Activated naive CD8-positive, alpha-beta T cell (primary cell): ENCODE measurements around the gene SUMF2.
A peak's percentile ranks its signal among the peaks of the same experiment; 100 is the strongest.
"Not testable (repeated sequence)": the region's sequence is repeated elsewhere in the genome, so short reads cannot be mapped to it uniquely, and the experiment has no call there.

Experiments
- H3K27ac Mint-ChIP-seq: one replicate; pipeline ENCODE4 v1.8.0; 2021; ENCODE audit warnings: mixed read lengths
- H3K27me3 Mint-ChIP-seq: one replicate; pipeline ENCODE4 v1.8.0; 2021; ENCODE audit warnings: mixed read lengths
- H3K36me3 Mint-ChIP-seq: one replicate; pipeline ENCODE4 v1.8.0; 2021; ENCODE audit warnings: mixed read lengths
- H3K4me1 Mint-ChIP-seq: one replicate; pipeline ENCODE4 v1.8.0; 2021; ENCODE audit warnings: low read depth, mixed read lengths
- H3K4me3 Mint-ChIP-seq: one replicate; pipeline ENCODE4 v1.8.0; 2021; ENCODE audit warnings: mild to moderate bottlenecking, mixed read lengths
- H3K9me3 Mint-ChIP-seq: one replicate; pipeline ENCODE4 v1.8.0; 2021; ENCODE audit warnings: low read depth, mixed read lengths

SUMF2 gene

DNA sequence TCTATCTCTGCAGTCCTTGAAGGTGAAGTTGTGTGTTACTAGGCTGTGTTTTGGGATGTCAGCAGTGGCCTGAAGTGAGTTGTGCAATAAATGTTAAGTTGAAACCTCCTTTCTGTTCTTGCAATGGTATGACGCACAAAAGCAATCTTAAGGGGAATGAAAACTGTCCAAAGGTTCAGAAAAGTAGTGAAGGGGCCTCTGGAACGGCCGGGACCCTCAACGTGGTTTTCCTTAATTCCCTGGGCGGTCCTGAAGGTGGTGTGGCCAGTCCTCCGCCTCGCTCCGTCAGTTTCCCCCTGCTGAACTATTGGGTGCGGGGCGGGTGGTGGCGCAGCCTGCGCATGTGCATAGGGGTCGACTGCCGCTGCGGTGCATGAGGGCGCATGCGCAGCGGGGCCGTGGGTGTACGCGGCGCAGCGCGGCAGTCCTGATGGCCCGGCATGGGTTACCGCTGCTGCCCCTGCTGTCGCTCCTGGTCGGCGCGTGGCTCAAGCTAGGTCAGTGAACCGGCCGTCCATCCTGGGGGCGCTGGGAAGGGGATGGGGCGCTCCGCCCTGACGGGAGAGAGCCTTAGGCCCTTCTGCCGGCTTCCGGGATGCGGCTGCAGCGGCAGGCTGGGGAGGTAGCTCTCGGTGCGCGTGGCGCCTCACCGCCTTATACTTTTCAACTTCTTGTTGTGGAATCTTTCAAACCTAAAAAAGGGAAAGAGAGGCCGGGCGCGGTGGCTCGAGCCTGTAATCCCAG, at the start of gene SUMF2:
SUMF2 (plus strand) TSS at position 405 of the 744 bp plus-strand sequence; CDS start at position 431, 26 bp downstream.
- Mint-ChIP-seq H3K36me3 (peaks cover 18% of the 10 kb centered on the region), H3K4me1 (peaks cover 39% of the 10 kb centered on the region), H3K4me3 (peak within 1 kb of the TSS; percentile 94)

GRCh38 chr7:56017015-56017414, 47.1 kb upstream of the SUMF2 start:
- not testable (repeated sequence) for H3K4me1 Mint-ChIP-seq, H3K4me3 Mint-ChIP-seq, H3K9me3 Mint-ChIP-seq, H3K27ac Mint-ChIP-seq, H3K27me3 Mint-ChIP-seq, H3K36me3 Mint-ChIP-seq

More for the DNA sequence above, at the start of gene SUMF2:
- H3K9me3 Mint-ChIP-seq, result no peaks in the 10 kb centered on the region
- peak within 1 kb of the TSS; percentile 84 for H3K27ac Mint-ChIP-seq
- no peaks in the 10 kb centered on the region for H3K27me3 Mint-ChIP-seq

GRCh38 chr7:56019501-56019900, 44.6 kb upstream of the SUMF2 start:
- H3K27me3 Mint-ChIP-seq, result no peaks in the 10 kb centered on the region
- H3K27ac Mint-ChIP-seq, result no peak overlapping the region
- no peaks in the 10 kb centered on the region for H3K4me1 Mint-ChIP-seq
- peaks cover 2% of the 10 kb centered on the region for H3K36me3 Mint-ChIP-seq
- no peaks in the 10 kb centered on the region for H3K9me3 Mint-ChIP-seq
- no peak overlapping the region for H3K4me3 Mint-ChIP-seq

GRCh38 chr7:56023500-56023899, 40.6 kb upstream of the SUMF2 start:
- no peaks in the 10 kb centered on the region for H3K9me3 Mint-ChIP-seq
- peaks cover 4% of the 10 kb centered on the region for H3K36me3 Mint-ChIP-seq
- H3K4me3 Mint-ChIP-seq, result no peak overlapping the region

GRCh38 chr7:56026538-56026937, 37.5 kb upstream of the SUMF2 start:
- Mint-ChIP-seq H3K27ac (no peak overlapping the region), H3K36me3 (peaks cover 7% of the 10 kb centered on the region), H3K9me3 (no peaks in the 10 kb centered on the region), H3K27me3 (no peaks in the 10 kb centered on the region), H3K4me1 (no peaks in the 10 kb centered on the region), H3K4me3 (no peak overlapping the region)

More at GRCh38 chr7:56023500-56023899, 40.6 kb upstream of the SUMF2 start:
- no peaks in the 10 kb centered on the region for H3K4me1 Mint-ChIP-seq
- no peaks in the 10 kb centered on the region for H3K27me3 Mint-ChIP-seq
- H3K27ac Mint-ChIP-seq, result no peak overlapping the region

DNA sequence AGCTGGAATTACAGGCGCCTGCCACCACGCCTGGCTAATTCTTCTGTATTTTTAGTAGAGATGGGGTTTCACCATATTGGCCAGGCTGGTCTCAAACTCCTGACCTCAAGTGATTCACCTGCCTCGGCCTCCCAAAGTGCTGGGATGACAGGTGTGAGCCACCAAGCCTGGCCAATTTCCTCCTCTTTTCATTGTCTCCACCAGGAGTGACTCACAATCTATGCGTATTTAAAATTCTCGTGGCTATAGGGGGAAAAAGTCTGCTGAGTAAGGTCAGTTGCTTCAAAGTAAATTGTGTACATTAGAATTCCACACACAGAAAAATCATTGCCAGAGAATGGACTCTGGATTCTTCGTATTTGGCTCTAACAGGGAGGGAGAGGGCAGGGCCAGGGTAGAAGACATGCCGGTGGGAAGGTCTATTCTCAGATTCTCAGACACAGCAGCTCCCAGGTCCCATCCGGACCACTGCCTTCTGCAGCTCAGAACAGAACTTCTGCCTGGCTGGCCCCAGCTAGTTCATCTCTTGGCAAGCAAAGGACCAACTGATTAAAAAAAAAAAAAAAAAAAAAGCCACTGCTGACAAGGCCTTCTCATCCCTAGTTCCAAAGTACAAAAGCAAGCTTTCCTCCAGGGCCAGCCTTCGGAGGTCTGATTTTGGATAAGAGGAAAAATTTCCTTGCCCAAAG, 35.0 kb upstream of the SUMF2 start:
- no peaks in the 10 kb centered on the region for H3K9me3 Mint-ChIP-seq
- H3K27ac Mint-ChIP-seq, result no peak overlapping the region

GRCh38 chr7:56030340-56030739, 33.7 kb upstream of the SUMF2 start:
- no peaks in the 10 kb centered on the region for H3K27me3 Mint-ChIP-seq
- H3K27ac Mint-ChIP-seq, result no peak overlapping the region
- H3K4me3 Mint-ChIP-seq, result no peak overlapping the region
- no peaks in the 10 kb centered on the region for H3K9me3 Mint-ChIP-seq
- peaks cover 7% of the 10 kb centered on the region for H3K36me3 Mint-ChIP-seq
- peaks cover 8% of the 10 kb centered on the region for H3K4me1 Mint-ChIP-seq

More for the DNA sequence above, 35.0 kb upstream of the SUMF2 start:
- no peak overlapping the region for H3K4me3 Mint-ChIP-seq
- H3K27me3 Mint-ChIP-seq, result no peaks in the 10 kb centered on the region
- H3K36me3 Mint-ChIP-seq, result peaks cover 7% of the 10 kb centered on the region
- H3K4me1 Mint-ChIP-seq, result peaks cover 8% of the 10 kb centered on the region

- H3K36me3 Mint-ChIP-seq, H3K27ac Mint-ChIP-seq, H3K27me3 Mint-ChIP-seq, H3K4me3 Mint-ChIP-seq, H3K9me3 Mint-ChIP-seq, H3K4me1 Mint-ChIP-seq: not testable (repeated sequence)
Observed at GRCh38 chr7:56031556-56031955, 32.5 kb upstream of the SUMF2 start.

DNA sequence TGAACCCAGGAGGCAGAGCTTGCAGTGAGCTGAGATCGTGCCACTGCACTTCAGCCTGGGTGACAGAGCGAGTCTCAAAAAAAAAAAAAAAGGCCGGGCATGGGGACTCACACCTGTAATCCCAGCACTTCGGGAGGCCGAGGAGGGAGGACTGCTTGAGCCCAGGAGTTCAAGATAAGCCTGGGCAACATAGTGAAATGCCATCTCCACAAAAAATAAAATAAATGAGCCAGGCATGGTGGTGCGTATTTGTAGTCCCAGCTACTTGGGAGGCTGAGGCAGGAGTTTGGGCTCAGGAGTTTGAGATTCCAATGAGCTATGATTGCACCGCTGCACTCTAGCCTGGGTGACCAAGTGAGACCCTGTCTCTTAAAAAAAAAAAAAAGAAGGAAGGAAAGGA, 31.5 kb upstream of the SUMF2 start:
- not testable (repeated sequence) for H3K36me3 Mint-ChIP-seq, H3K27ac Mint-ChIP-seq, H3K27me3 Mint-ChIP-seq, H3K4me1 Mint-ChIP-seq, H3K9me3 Mint-ChIP-seq
- peak overlapping the region; percentile 32 for H3K4me3 Mint-ChIP-seq

GRCh38 chr7:56033671-56034432, 30.2 kb upstream of the SUMF2 start:
- Mint-ChIP-seq H3K27ac (peak overlapping the region; percentile 66), H3K4me3 (peak overlapping the region; percentile 92), H3K9me3 (no peaks in the 10 kb centered on the region), H3K27me3 (no peaks in the 10 kb centered on the region), H3K36me3 (peaks cover 3% of the 10 kb centered on the region), H3K4me1 (peaks cover 8% of the 10 kb centered on the region)

- Mint-ChIP-seq H3K9me3 (no peaks in the 10 kb centered on the region), H3K36me3 (no peaks in the 10 kb centered on the region), H3K4me3 (no peak overlapping the region), H3K27ac (no peak overlapping the region), H3K4me1 (no peaks in the 10 kb centered on the region), H3K27me3 (no peaks in the 10 kb centered on the region)
Observed at GRCh38 chr7:56040730-56041129, 23.4 kb upstream of the SUMF2 start.

DNA sequence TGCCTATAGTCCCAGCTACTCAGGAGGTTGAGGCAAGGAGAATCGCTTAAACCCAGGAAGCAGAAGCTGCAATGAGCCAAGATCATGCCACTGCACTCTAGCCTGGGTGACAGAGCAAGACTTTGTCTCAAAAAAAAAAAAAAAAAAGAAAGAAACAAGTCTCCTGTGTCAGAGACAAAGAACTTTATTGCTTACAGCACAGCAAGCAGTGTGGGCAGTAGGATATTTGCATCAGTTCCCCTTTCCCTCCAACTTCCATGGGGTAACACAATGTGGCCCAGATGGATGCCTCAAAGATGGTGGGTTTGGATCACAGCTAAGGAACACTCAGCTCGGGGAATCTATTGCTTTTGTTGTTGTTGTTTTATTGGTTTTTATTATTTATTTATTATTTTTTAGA, 18.3 kb upstream of the SUMF2 start:
- H3K4me3 Mint-ChIP-seq, H3K27me3 Mint-ChIP-seq, H3K36me3 Mint-ChIP-seq, H3K9me3 Mint-ChIP-seq, H3K27ac Mint-ChIP-seq: not testable (repeated sequence)
- peaks cover 10% of the 10 kb centered on the region for H3K4me1 Mint-ChIP-seq

GRCh38 chr7:56046721-56047445, 17.2 kb upstream of the SUMF2 start:
- Mint-ChIP-seq H3K9me3 (no peaks in the 10 kb centered on the region), H3K27ac (peak overlapping the region; percentile 22), H3K4me1 (peaks cover 14% of the 10 kb centered on the region), H3K4me3 (no peak overlapping the region), H3K27me3 (no peaks in the 10 kb centered on the region), H3K36me3 (peaks cover 2% of the 10 kb centered on the region)

GRCh38 chr7:56047446-56048116, 16.5 kb upstream of the SUMF2 start:
- not testable (repeated sequence) for H3K4me3 Mint-ChIP-seq, H3K27me3 Mint-ChIP-seq, H3K9me3 Mint-ChIP-seq, H3K36me3 Mint-ChIP-seq
- Mint-ChIP-seq H3K27ac (peak overlapping the region; percentile 22), H3K4me1 (peaks cover 14% of the 10 kb centered on the region)
